Spleen (tissue), 7 donors: ENCODE measurements around the gene ACVR2B.

Experiments
- POLR2A ChIP-seq, 3 donors: fragments of 450-650 bp; IDR thresholded peaks; one replicate each; pipeline ENCODE4 v1.5.1; 2017; ENCODE audit warnings: antibody characterized with exemption in 3 of 3, mild to moderate bottlenecking in 1 of 3
- TF ChIP-seq, protein P1 (sequence below), 11 experiments: fragments of 200-600 bp in 7 of 11; fragments of 450-650 bp in 4 of 11; sonication (generic) in 4 of 11; IDR thresholded peaks in 8 of 11; conservative IDR thresholded peaks in 3 of 11; 1 replicate in 7 of 11; 2 replicates in 4 of 11; pipeline versions ENCODE4 v1.4.0 to v1.8.0; 2016 to 2021; ENCODE audit warnings: antibody characterized with exemption in 11 of 11, inconsistent platforms in 4 of 11, mild to moderate bottlenecking in 1 of 11
- donor health status: DM: no; HTN: no; CAD: no; lungs with moderate emphysema.
- donor health status: DM: no; HTN: no; CAD: no.
- donor health status: DM: no; HTN: no; CAD: no.

DNA sequence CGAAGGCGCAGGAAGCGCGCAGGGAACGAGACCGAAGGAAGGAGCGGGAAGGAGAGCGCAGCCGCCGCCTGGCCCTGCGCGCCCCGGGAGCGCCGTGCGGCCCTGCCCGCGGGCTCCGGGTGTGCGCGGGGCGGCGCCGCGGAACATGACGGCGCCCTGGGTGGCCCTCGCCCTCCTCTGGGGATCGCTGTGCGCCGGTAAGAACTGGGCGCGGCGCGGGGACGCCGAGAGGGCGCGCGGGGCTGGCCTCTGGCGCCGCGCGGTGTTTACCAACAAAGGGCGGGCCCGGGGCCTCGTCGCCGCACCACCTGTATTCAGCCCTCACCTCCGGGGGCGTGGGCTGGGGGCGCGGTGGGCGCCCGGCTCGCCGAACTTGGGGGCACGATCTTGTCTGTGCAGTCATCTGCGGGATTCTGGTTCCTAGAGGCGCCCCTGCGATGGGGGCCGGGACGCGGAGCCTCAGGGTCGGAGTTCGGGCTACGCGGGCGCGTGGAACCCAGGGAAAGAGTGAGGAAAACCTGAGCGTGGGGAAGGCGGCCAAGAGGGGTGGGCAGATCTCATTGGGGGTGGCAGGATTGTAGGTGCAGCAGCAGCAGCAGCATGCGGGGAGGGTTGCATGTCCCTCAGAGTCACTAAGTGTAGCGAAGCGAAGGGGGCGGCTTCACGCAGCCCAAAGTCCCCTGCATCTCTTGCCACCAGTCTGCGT is 641 bp downstream of the ACVR2B start:
- TF ChIP-seq POLR2A (IDR thresholded peaks at IDR 0.05), result no peak
- TF ChIP-seq, protein P1, sequence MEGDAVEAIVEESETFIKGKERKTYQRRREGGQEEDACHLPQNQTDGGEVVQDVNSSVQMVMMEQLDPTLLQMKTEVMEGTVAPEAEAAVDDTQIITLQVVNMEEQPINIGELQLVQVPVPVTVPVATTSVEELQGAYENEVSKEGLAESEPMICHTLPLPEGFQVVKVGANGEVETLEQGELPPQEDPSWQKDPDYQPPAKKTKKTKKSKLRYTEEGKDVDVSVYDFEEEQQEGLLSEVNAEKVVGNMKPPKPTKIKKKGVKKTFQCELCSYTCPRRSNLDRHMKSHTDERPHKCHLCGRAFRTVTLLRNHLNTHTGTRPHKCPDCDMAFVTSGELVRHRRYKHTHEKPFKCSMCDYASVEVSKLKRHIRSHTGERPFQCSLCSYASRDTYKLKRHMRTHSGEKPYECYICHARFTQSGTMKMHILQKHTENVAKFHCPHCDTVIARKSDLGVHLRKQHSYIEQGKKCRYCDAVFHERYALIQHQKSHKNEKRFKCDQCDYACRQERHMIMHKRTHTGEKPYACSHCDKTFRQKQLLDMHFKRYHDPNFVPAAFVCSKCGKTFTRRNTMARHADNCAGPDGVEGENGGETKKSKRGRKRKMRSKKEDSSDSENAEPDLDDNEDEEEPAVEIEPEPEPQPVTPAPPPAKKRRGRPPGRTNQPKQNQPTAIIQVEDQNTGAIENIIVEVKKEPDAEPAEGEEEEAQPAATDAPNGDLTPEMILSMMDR (IDR thresholded peaks at IDR 0.05 in 8 of 11, conservative IDR thresholded peaks at IDR 0.05 in 3 of 11), result no peak
